Keratinocyte (primary cell): ENCODE results near the gene CCNY.

Experiments
- CTCF ChIP-seq, 3 experiments: IDR thresholded peaks in 1 of 3; conservative IDR thresholded peaks in 1 of 3; optimal IDR thresholded peaks in 1 of 3; 2 replicates in 2 of 3; 3 replicates in 1 of 3; pipeline versions ENCODE3 to v1.5.1; 2011; ENCODE audit warnings: low read length in 3 of 3, mild to moderate bottlenecking in 3 of 3, moderate library complexity in 2 of 3, control low read depth in 1 of 3, inconsistent platforms in 1 of 3; ENCODE audit not compliant: insufficient read depth in 2 of 3; ENCODE audit errors: extremely low read depth in 1 of 3
- EZH2 ChIP-seq: IDR thresholded peaks from one replicate; pipeline ENCODE4 v1.6.1; 2012; ENCODE audit warnings: inconsistent platforms, mild to moderate bottlenecking, low read length, moderate library complexity

DNA sequence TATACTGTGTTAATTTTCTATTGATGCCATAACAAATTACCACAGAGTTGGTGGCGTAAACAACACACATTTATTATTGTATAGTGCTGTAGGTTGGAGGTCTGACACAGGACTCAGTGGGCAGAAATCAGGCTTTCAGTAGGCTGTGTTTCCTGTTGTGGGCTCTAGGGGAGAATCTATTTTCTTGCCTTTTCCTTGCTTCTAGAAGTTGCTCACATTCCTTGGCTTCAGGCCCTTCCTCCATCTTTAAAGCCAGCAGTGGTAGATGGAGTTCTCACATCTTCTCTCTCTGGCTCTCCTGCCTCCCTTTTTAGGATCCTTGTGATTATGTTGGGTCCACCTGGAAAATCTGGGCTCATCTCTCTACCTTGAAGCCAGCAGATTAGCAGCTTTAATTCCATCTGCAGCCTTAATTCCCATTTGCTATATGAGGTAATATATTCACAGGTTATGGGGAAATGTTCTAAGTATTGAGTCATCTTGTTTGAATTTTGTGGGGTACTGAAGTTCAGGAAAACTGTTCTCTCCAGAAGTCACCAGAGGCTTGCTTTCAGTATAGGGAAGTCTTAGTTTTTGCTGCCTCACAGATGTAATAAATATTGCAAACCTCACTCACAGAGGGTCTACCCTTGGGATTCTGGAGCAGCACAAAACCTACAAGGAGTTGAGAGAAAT lies 38.9 kb downstream of the CCNY start:
- TF ChIP-seq EZH2 (no peak), CTCF (optimal IDR thresholded peaks at IDR 0.05 in 1 of 3, IDR thresholded peaks at IDR 0.05 in 1 of 3, conservative IDR thresholded peaks at IDR 0.05 in 1 of 3; ENCODE audit: extremely low read depth in 1 of 3, insufficient read depth in 2 of 3, low read length in 3 of 3) (no peak)
